HG03175 (cell line): ENCODE data around the gene OPRL1.

Source experiments
- ATAC-seq: cut with Tn5 transposase; IDR thresholded peaks from one replicate; pipeline ENCODE4 v1.9.1; 2021; ENCODE audit warnings: mild to moderate bottlenecking, moderate library complexity; ENCODE audit not compliant: unreplicated experiment

Gene OPRL1

GRCh38 chr20:64080013-64080812 is at the start of gene OPRL1:
Gene OPRL1, plus strand, starts transcription at chr20:64080082. Its CDS starts 12,639 bp downstream, at chr20:64092721.
- no peak for ATAC-seq

GRCh38 chr20:64030371-64031134 is 49.3 kb upstream of the OPRL1 start:
- no peak for ATAC-seq

- no peak for ATAC-seq
Measured at GRCh38 chr20:64031822-64032314, 48.0 kb upstream of the OPRL1 start.

- no peak for ATAC-seq
Measured at GRCh38 chr20:64032706-64033624, 46.9 kb upstream of the OPRL1 start.

GRCh38 chr20:64033981-64034493 is 45.8 kb upstream of the OPRL1 start:
- no peak for ATAC-seq

GRCh38 chr20:64035066-64035932 is 44.6 kb upstream of the OPRL1 start:
- ATAC-seq = no peak

- ATAC-seq = no peak
Measured at GRCh38 chr20:64035933-64036345, 43.9 kb upstream of the OPRL1 start, which contains the start of gene C20orf204. Gene C20orf204, plus strand, starts transcription at chr20:64036182. Its CDS starts 142 bp downstream, at chr20:64036324.

GRCh38 chr20:64036346-64037198 is 43.3 kb upstream of the OPRL1 start:
- ATAC-seq = no peak

- no peak for ATAC-seq
Measured at GRCh38 chr20:64037199-64037497, 42.7 kb upstream of the OPRL1 start.

GRCh38 chr20:64037498-64038213 is 42.2 kb upstream of the OPRL1 start:
- ATAC-seq = no peak

GRCh38 chr20:64038224-64038564 is 41.7 kb upstream of the OPRL1 start:
- peak; percentile 39 for ATAC-seq

- ATAC-seq = peak; percentile 63
Measured at GRCh38 chr20:64038565-64039292, 41.2 kb upstream of the OPRL1 start.

GRCh38 chr20:64039293-64040160 is 40.4 kb upstream of the OPRL1 start:
- no peak for ATAC-seq

GRCh38 chr20:64040231-64041039 is 39.4 kb upstream of the OPRL1 start:
- ATAC-seq = no peak

- no peak for ATAC-seq
Measured at GRCh38 chr20:64041040-64041780, 38.7 kb upstream of the OPRL1 start.
